Adrenal gland (tissue), 5 donors: ENCODE results near the gene GNAO1.

Experiments used
- CTCF ChIP-seq, 6 experiments: fragments of 450-650 bp in 4 of 6; fragments of 200-600 bp in 2 of 6; sonication (generic) in 1 of 6; IDR thresholded peaks; 1 replicate in 5 of 6; 2 replicates in 1 of 6; pipeline versions ENCODE4 v1.5.1 to v1.8.0; 2016 to 2021; ENCODE audit warnings: antibody characterized with exemption in 6 of 6, mild to moderate bottlenecking in 2 of 6, moderate library complexity in 1 of 6
- POLR2A ChIP-seq, 2 donors: fragments of 450-650 bp; IDR thresholded peaks; one replicate each; pipeline ENCODE4 v1.6.1; 2017; ENCODE audit warnings: antibody characterized with exemption in 2 of 2, mild to moderate bottlenecking in 2 of 2, moderate library complexity in 1 of 2
- donor health status: DM: no; HTN: no; CAD: no.

DNA sequence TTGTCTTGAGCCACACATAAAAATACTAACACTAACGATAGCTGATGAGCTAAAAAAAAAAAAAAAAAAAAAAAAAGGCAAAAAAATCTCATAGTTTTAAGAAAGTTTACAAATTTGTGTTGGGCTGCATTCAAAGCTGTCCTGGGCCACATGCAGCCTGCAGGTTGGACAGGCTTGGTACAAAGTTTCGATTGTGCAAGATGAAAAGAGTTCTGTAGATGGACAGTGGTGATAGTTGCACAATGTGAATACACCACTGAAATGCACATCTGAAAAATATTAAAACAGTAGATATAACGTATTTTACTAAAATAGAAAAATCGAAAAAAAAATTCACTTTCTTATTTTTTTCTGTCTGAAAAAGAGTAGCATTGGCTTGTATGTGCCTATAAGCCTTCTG, 191.2 kb downstream of the GNAO1 start:
- no peak for TF ChIP-seq POLR2A (IDR thresholded peaks at IDR 0.05)
- no peak for TF ChIP-seq CTCF (IDR thresholded peaks at IDR 0.05)
